Measurements from ENCODE around the gene RGL3.

DNA sequence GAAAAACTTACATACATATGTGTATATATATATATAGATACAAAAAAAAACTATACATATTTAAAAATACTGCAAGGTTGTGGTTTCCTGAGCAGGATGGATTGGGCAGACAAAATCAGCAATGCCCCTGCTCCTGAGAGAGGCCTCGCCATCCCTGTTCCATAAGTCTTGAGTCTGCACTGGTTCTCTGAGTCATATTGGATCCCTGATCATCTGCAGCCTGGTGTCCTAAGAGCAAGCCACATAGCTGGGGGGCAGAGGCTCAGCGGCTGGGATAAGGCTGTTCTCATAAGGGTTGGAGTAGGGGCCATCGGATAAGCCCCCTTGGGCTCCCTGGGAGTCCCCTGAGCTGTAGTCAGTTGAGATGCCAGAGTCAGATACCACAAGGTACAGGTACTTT lies 41.4 kb downstream of the RGL3 start:
- TF ChIP-seq POLR2A (IDR thresholded peaks at IDR 0.05; ENCODE audit: low read depth, low read length) (no peak), POLR2AphosphoS5 (IDR thresholded peaks at IDR 0.05; ENCODE audit: low read depth, low read length) (no peak)
